ENCODE data around the gene TMIE.

TMIE gene

DNA sequence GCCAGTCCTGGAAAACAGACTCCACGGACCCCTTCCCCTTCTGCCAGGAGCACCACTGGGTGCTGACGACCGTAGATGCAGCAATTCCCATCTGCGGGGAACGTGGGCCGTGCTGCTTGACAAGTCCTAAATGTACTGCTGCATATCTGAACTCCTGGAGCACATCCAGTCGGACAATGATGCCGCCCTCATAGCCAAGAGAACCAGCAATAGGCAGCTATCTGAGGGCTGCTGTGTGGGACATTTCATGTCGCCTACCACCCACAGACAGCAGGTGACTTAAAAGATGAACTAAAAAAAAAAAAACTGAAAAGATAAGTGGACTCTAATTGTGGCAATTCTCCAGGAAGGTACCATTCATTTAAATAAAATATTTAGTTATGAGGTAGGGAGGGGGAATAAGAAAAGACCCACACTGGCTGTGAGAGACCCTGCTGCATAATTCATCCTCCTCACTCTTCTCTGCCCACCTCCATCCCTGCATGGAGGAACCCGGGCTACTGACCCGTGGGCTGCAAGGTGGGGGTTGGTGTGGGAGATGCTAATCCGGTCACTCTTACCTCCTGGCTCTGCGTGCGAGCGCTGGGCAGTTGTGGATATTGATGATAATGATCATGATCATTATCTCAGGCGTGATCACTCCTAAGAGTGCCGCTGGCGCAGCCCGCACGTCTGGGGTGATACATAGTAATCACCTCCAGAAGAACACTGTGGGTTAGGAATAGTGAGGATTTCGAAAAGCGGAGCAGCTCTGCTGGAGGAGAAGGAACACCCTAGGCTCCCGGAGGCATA, 36.0 kb upstream of the TMIE start:
- H3K36me3 ChIP-seq (ENCODE audit: control insufficient read depth, insufficient read depth, low read length) = no peaks in the 10 kb centered on the region
- H3K4me1 ChIP-seq (ENCODE audit: control insufficient read depth, insufficient read depth, low read length) = peaks cover 2% of the 10 kb centered on the region
- no peak overlapping the region for H3K4me3 ChIP-seq (ENCODE audit: low read length)
- no peak overlapping the region for H3K27ac ChIP-seq (ENCODE audit: low read depth, low read length)
- no peak overlapping the region for H3K9ac ChIP-seq (ENCODE audit: low read length)
- no peaks in the 10 kb centered on the region for H3K27me3 ChIP-seq (ENCODE audit: control insufficient read depth, insufficient read depth, low read length)

DNA sequence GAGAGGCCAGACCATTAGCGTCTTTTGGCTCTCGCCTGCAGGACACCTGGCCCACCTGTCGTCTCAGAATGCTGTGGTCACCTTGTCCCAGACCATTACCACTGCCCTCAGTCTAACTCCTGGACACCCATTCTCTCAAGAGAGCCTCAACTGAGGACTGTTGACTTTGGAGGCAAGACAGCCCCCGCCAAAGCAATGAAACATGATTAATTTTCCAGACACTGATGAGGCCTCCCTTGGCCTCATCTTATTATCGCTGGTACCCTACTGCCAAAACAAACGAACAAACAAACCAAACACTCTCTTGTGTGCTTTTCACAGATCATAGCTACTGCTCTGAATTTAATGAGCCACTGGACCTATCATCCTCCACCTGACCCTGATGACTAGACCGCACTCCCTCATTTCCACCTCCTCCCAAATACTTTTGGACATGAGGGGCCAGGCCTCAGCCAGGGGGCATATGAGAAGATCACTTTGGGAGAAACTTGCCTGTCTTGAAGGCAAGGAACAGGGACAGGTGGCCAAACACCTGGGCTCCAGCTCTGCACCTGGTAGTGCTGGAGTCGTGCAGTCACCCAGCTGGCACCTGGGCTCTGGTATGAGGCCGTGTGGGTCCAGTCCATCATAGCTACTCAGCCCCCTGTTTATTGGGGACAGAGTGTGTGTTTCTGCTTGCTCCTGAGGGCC, 35.3 kb upstream of the TMIE start:
- no peak overlapping the region for H3K4me3 ChIP-seq (ENCODE audit: low read length)
- H3K4me1 ChIP-seq (ENCODE audit: control insufficient read depth, insufficient read depth, low read length) = peaks cover 2% of the 10 kb centered on the region
- H3K27me3 ChIP-seq (ENCODE audit: control insufficient read depth, insufficient read depth, low read length) = no peaks in the 10 kb centered on the region
- H3K27ac ChIP-seq (ENCODE audit: low read depth, low read length) = no peak overlapping the region
- no peak overlapping the region for H3K9ac ChIP-seq (ENCODE audit: low read length)
- H3K36me3 ChIP-seq (ENCODE audit: control insufficient read depth, insufficient read depth, low read length) = no peaks in the 10 kb centered on the region

DNA sequence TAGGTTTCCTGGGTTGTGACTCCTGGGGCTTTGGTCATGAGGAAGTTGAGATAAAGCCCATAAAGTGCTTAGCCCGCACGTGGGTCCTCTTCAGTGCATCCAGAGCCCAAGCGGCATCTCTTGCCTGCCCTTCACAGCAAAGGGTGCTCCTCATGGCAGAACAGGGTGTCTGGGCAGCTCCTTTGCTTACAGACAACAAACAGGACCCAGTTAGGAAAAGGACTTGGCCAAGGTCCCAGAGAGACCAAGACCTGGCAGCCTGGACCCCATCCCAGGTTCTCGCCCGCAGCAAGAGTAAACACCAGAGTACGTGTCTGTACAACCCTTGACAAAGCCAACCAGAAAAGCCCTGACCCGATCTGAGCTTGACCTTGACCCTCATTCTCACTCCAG, 34.7 kb upstream of the TMIE start:
- Histone ChIP-seq H3K27me3 (ENCODE audit: control insufficient read depth, insufficient read depth, low read length) (no peaks in the 10 kb centered on the region), H3K9ac (ENCODE audit: low read length) (no peak overlapping the region), H3K27ac (ENCODE audit: low read depth, low read length) (no peak overlapping the region), H3K36me3 (ENCODE audit: control insufficient read depth, insufficient read depth, low read length) (no peaks in the 10 kb centered on the region), H3K4me3 (ENCODE audit: low read length) (no peak overlapping the region), H3K4me1 (ENCODE audit: control insufficient read depth, insufficient read depth, low read length) (peaks cover 2% of the 10 kb centered on the region)

DNA sequence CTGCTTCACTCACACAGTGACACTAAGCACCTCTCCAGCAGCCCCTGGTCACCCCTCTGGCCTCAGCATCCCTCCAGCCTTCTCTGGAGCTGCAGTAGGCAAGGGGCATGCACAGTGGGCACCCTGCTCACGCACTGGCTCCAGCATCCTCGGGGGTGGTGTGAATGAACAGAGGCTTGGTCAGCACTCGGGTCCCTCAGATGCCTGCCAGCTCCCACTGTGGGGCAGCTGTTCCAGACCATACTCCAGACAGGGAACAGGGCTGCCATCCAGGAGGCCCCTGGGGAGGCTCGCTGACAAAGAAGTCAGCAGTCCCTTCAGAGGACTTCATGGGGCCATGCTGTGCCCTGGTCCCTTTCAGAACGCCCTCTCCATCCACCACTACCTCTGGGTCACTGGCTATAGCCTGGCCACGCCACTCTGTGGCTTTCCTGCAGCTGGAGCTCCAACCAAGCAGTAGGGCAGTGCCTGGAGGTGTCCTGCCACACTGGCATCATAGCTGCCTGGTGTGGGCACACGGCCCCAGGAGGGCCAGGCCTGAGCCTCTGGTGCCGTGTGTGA, 34.1 kb upstream of the TMIE start:
- no peak overlapping the region for H3K4me3 ChIP-seq (ENCODE audit: low read length)
- H3K27me3 ChIP-seq (ENCODE audit: control insufficient read depth, insufficient read depth, low read length) = no peaks in the 10 kb centered on the region
- H3K4me1 ChIP-seq (ENCODE audit: control insufficient read depth, insufficient read depth, low read length) = peaks cover 2% of the 10 kb centered on the region
- H3K9ac ChIP-seq (ENCODE audit: low read length) = no peak overlapping the region
- H3K27ac ChIP-seq (ENCODE audit: low read depth, low read length) = no peak overlapping the region
- H3K36me3 ChIP-seq (ENCODE audit: control insufficient read depth, insufficient read depth, low read length) = no peaks in the 10 kb centered on the region

DNA sequence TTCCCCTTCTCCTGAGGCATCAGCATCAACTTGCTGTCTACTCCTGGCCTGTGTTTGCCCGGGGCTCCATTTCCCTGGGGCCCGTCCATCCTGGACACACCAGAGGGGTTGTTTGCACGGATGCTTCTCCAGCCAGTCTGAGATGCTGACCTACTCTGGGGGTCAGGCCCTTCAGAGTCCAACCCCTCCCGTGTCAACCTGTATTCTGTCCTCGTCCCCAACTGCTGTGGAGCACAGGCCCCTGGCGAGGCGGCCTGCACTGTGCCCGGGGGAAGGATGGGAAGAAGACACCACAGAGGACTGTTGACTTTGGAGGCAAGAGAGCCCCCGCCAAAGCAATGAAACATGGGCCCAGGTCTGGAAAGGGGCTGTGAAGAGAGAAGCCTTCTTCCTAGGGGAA, 33.5 kb upstream of the TMIE start:
- H3K36me3 ChIP-seq (ENCODE audit: control insufficient read depth, insufficient read depth, low read length) = no peaks in the 10 kb centered on the region
- no peaks in the 10 kb centered on the region for H3K27me3 ChIP-seq (ENCODE audit: control insufficient read depth, insufficient read depth, low read length)
- H3K4me1 ChIP-seq (ENCODE audit: control insufficient read depth, insufficient read depth, low read length) = peaks cover 2% of the 10 kb centered on the region
- H3K4me3 ChIP-seq (ENCODE audit: low read length) = no peak overlapping the region
- H3K27ac ChIP-seq (ENCODE audit: low read depth, low read length) = no peak overlapping the region
- no peak overlapping the region for H3K9ac ChIP-seq (ENCODE audit: low read length)

DNA sequence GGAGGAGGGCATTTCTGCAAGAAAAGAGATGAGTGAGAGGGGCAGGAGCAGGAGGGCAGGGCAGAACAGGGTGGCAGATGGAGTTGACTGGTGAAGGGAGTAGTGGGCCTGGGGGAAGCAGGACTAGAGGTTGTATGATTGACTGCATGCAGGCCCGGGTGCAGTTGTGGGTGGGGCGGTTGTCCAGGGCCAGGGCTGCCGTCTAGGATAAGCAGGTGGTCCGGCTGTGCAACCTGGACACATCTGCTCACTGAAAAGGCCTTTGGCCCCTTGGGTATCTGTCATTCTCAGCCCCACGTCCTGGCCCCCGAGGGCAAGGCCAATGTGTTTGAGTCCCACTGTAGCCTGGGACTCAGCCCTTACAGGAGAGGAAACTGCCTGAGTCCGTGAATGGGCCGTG, 33.1 kb upstream of the TMIE start:
- no peaks in the 10 kb centered on the region for H3K27me3 ChIP-seq (ENCODE audit: control insufficient read depth, insufficient read depth, low read length)
- peaks cover 2% of the 10 kb centered on the region for H3K4me1 ChIP-seq (ENCODE audit: control insufficient read depth, insufficient read depth, low read length)
- no peak overlapping the region for H3K9ac ChIP-seq (ENCODE audit: low read length)
- H3K36me3 ChIP-seq (ENCODE audit: control insufficient read depth, insufficient read depth, low read length) = no peaks in the 10 kb centered on the region
- no peak overlapping the region for H3K27ac ChIP-seq (ENCODE audit: low read depth, low read length)
- H3K4me3 ChIP-seq (ENCODE audit: low read length) = no peak overlapping the region

DNA sequence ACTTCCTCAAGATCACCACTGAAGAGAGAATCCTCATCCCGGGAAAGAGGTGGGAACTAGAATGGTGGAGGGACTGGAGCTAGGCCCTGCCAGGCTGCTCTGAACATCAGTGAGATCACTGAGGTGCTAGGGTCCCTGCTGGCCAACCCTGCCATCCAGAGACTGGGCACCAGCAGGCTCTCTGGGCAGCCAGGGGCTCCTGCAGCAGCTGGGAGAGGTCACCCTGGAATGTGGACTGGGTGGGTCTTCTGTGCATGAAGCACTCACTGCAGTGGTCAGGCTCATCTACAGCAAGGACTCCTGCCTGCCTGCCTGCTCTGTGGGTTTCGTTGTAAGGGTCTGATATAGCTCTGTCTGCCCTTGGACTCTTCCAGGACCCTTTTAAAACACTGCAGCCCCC, 32.6 kb upstream of the TMIE start:
- Histone ChIP-seq H3K27me3 (ENCODE audit: control insufficient read depth, insufficient read depth, low read length) (no peaks in the 10 kb centered on the region), H3K36me3 (ENCODE audit: control insufficient read depth, insufficient read depth, low read length) (no peaks in the 10 kb centered on the region), H3K4me3 (ENCODE audit: low read length) (no peak overlapping the region), H3K9ac (ENCODE audit: low read length) (no peak overlapping the region), H3K4me1 (ENCODE audit: control insufficient read depth, insufficient read depth, low read length) (peaks cover 2% of the 10 kb centered on the region), H3K27ac (ENCODE audit: low read depth, low read length) (no peak overlapping the region)

DNA sequence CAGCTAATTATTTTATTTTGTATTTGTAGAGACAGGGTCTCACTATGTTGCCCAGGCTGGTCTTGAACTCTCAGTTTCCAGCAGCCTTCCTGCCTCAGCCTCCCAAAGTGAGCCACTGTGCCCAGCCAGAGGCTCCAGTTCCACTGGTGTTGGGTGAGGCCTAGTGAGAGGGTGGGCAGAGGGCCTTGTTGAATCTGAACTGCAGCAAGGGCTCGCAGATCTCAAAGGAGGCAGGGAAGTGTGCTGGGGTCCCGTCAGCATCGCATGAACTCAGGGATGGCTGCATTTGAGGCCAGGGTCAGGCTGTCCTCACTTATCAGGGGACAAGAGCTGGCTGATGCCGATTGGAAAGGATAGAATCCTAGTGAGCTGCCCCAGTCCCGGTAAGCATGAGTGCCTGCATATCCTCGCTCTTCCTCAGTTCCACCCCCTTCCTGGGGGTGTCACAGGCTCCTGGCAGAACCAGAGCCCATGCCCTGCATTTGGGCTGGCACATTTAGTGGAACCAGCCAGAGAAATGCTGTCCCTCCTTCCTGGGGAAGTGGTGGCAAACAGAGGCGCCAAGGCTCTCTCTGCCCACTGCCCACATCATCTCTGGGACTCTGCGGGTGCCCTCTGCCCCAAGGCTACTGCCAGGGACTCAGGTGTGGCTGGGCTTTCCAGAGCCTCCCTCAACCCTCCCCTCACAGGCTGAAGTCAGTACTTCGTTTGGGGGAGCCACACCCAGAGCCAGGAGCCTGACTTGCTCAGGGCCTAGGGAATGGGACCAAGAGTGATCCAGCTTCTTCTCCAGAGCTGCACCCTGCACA, 31.8 kb upstream of the TMIE start:
- peaks cover 2% of the 10 kb centered on the region for H3K4me1 ChIP-seq (ENCODE audit: control insufficient read depth, insufficient read depth, low read length)
- no peak overlapping the region for H3K27ac ChIP-seq (ENCODE audit: low read depth, low read length)
- no peak overlapping the region for H3K4me3 ChIP-seq (ENCODE audit: low read length)
- H3K9ac ChIP-seq (ENCODE audit: low read length) = no peak overlapping the region
- H3K36me3 ChIP-seq (ENCODE audit: control insufficient read depth, insufficient read depth, low read length) = no peaks in the 10 kb centered on the region
- H3K27me3 ChIP-seq (ENCODE audit: control insufficient read depth, insufficient read depth, low read length) = no peaks in the 10 kb centered on the region

DNA sequence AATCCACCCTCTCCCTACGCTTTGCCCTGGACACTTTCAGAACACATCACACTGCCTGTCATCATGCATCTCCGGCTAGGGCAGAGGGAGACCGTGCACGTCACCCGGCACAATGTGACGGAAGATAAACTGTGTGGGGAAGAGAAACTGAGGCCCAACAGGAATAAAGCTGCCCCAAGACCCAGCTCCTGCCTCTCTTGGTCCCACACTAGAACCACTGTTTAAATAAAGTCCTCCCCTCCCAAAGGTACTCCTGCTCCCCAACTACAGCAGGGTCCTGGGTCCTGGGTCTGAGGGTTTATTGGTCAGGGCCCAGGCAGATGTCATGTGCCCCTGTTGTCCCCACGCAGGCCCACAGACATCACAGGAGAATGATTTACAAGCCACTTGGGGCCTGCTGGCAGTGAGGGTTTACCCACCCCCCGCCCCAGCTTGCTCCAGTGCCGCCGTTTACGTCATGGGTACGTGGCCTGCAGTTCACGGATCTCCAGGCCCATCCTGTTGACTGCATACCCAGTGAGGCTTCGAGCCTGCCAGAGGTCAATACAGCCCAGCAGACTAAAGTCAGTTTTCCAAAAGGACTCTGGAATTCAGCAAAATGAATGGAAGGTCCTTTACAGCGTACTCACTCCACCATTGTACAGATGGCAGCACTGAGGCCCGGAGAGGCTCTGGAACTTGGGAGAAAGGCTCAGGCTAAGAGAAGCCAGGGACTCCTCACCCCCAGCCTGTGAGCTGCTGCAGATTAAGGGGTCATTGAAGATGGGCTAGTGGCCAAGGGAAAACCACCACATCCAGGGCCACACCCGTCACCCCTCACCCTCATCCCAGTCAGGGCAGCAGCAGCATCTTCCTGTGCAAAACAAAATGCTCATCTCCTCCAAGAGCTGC, 30.9 kb upstream of the TMIE start:
- no peaks in the 10 kb centered on the region for H3K36me3 ChIP-seq (ENCODE audit: control insufficient read depth, insufficient read depth, low read length)
- no peak overlapping the region for H3K27ac ChIP-seq (ENCODE audit: low read depth, low read length)
- H3K9ac ChIP-seq (ENCODE audit: low read length) = no peak overlapping the region
- no peak overlapping the region for H3K4me3 ChIP-seq (ENCODE audit: low read length)
- peaks cover 2% of the 10 kb centered on the region for H3K4me1 ChIP-seq (ENCODE audit: control insufficient read depth, insufficient read depth, low read length)
- H3K27me3 ChIP-seq (ENCODE audit: control insufficient read depth, insufficient read depth, low read length) = no peaks in the 10 kb centered on the region

DNA sequence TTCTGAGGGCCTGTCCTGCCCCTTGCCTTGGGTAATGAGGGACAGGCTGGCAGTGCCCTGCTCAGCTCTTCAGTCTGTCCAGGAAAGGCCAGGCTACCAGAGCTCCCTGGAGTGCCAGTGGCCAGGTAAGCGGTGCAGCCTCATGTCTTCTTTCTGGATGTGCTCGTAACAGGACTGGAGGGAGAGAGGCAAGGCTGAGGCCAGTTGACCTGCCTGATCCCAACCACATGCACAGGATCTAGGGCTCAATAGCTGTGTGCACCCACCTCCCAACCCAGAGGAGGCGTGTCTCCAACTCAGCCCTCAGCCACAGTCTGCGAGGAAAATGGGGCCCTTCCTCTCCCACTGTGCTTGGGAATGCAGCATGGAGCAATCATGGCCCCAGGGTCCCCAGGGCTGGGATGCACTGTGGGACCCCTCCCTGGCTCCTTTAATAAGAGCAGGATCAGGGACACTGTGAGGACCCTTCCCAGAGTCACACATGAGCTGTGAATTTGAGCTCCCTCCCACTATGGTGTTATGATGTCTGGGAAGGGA, 30.2 kb upstream of the TMIE start:
- no peaks in the 10 kb centered on the region for H3K36me3 ChIP-seq (ENCODE audit: control insufficient read depth, insufficient read depth, low read length)
- no peaks in the 10 kb centered on the region for H3K27me3 ChIP-seq (ENCODE audit: control insufficient read depth, insufficient read depth, low read length)
- no peak overlapping the region for H3K4me3 ChIP-seq (ENCODE audit: low read length)
- H3K9ac ChIP-seq (ENCODE audit: low read length) = no peak overlapping the region
- peaks cover 2% of the 10 kb centered on the region for H3K4me1 ChIP-seq (ENCODE audit: control insufficient read depth, insufficient read depth, low read length)
- H3K27ac ChIP-seq (ENCODE audit: low read depth, low read length) = no peak overlapping the region

DNA sequence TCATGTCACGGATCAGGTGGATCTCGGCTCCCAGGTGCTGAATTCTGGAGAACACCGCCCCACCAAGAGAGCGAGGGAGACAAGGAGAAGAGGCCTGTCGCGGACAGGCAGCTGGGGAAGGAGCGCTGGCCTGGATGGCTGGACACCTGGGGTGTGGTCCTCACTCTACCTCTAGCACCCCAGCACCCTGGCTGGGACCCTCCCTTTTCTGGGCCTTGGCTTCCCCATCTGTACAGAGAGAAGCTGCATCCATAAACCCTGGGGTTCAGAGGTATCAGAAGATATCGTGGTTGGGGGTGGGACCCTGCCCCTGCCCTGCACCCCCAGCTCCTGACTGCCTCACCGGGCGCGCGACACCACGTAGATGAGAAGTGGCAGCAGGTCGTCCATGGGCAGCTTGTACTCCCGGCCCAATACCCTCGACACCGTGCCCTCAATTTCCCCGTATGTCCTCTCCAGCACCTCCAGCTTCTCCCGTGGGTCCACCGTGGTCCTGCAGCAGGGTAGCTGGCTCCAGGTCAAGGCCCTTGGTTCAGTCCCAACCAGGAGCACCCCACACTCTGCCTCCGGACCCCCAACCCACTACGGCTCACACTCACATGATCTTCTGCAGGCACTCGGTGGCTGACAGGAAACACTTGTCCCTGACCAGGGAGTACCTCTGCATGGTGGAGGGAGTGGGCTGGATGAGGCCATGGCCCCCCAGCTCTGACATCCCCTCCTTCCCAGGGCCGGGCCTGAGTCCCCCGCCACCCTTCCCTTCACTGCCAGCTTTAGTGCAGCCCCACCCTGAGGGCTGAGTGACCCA, 29.4 kb upstream of the TMIE start:
- Histone ChIP-seq H3K9ac (ENCODE audit: low read length) (no peak overlapping the region), H3K27ac (ENCODE audit: low read depth, low read length) (no peak overlapping the region), H3K4me3 (ENCODE audit: low read length) (no peak overlapping the region), H3K36me3 (ENCODE audit: control insufficient read depth, insufficient read depth, low read length) (no peaks in the 10 kb centered on the region), H3K27me3 (ENCODE audit: control insufficient read depth, insufficient read depth, low read length) (no peaks in the 10 kb centered on the region), H3K4me1 (ENCODE audit: control insufficient read depth, insufficient read depth, low read length) (peaks cover under 1% of the 10 kb centered on the region)

All from rectal smooth muscle tissue (tissue), 1 donor.